Measurements from ENCODE around the gene NXPE4.

- TF ChIP-seq JUN (IDR thresholded peaks at IDR 0.05; ENCODE audit: borderline replicate concordance, insufficient read depth, insufficient read length, low read depth) (no peak), CTCF (IDR thresholded peaks at IDR 0.05; ENCODE audit: extremely low read depth in 1 of 2, insufficient read depth in 1 of 2, low read depth in 1 of 2, low read length in 2 of 2) (no peak)
These were observed 30.8 kb downstream of the NXPE4 start for GRCh38 chr11:114564831-114565230.
